Endothelial cell of umbilical vein (primary cell): ENCODE results near the gene CACHD1. TPM values are rescaled to one million over a fixed set of nuclear protein-coding genes. Genes with fewer than 3 reads are reported as not detected.

Experiments used
- BruUV-seq: library from RNA; stranded (reverse); fragments of 400-500 nt; replicated peaks from 2 replicates; lab custom pipeline; 2021; lab: Mats Ljungman, UMichigan
- CTCF ChIA-PET: fragments of 300-600, 350-600 bp; sonication (Branson Sonifier 250); formaldehyde crosslinking; loops from one replicate; lab custom pipeline; 2021; ENCODE audit warnings: antibody characterized with exemption, inconsistent platforms; lab: Charles Lee
- POLR2A ChIA-PET: fragments of 300-600, 350-600 bp; sonication (Branson Sonifier 250); formaldehyde crosslinking; loops from one replicate; lab custom pipeline; 2021; ENCODE audit warnings: antibody characterized with exemption, inconsistent platforms; lab: Charles Lee
- DNase-seq: peaks from one replicate; pipeline ENCODE4 v3.0.0-alpha.2; 2011; ENCODE audit warnings: low read depth, low spot score
- FAIRE-seq: peaks from 2 replicates; lab custom pipeline; 2011; peaks lifted over from hg19 to GRCh38; lab: Jason Lieb, UNC
- H2AFZ ChIP-seq: 2 replicates; pipeline ENCODE4 v1.6.0; 2012; ENCODE audit warnings: low read depth, low read length, control low read depth, inconsistent platforms
- H3K27ac ChIP-seq: 2 replicates; pipeline ENCODE4 v1.5.1; 2011; ENCODE audit warnings: low read depth, mild to moderate bottlenecking, control low read depth, low read length, moderate library complexity; ENCODE audit not compliant: insufficient read depth
- H3K27me3 ChIP-seq, 2 experiments: 2 replicates each; pipeline versions ENCODE4 v1.6.0 to v1.6.1; 2011; ENCODE audit warnings: low read length in 2 of 2, mixed read lengths in 1 of 2; ENCODE audit not compliant: control insufficient read depth in 2 of 2, insufficient read depth in 2 of 2
- H3K36me3 ChIP-seq, 2 experiments: 2 replicates in 1 of 2; 3 replicates in 1 of 2; pipeline ENCODE4 v1.5.1; 2011; ENCODE audit warnings: low read length in 2 of 2, mild to moderate bottlenecking in 1 of 2, moderate library complexity in 1 of 2; ENCODE audit not compliant: control insufficient read depth in 2 of 2, insufficient read depth in 2 of 2; ENCODE audit errors: extremely low read depth in 1 of 2
- H3K4me1 ChIP-seq: 3 replicates; pipeline ENCODE4 v1.5.1; 2011; ENCODE audit warnings: mild to moderate bottlenecking, low read length; ENCODE audit not compliant: control insufficient read depth, insufficient read depth; ENCODE audit errors: extremely low read depth
- H3K4me2 ChIP-seq: 2 replicates; pipeline ENCODE4 v1.6.1; 2011; ENCODE audit warnings: low read length, control low read depth, mixed read lengths; ENCODE audit not compliant: insufficient read depth
- H3K4me3 ChIP-seq, 3 experiments: fragments of 200-600 bp in 1 of 3; sonication (generic), shearing (Covaris generic) in 1 of 3; replicated peaks in 1 of 3; 2 replicates each; pipeline ENCODE4 v1.5.1; 2011 to 2016; ENCODE audit warnings: control low read depth in 3 of 3, low read length in 3 of 3, mild to moderate bottlenecking in 2 of 3, inconsistent platforms in 1 of 3, low read depth in 1 of 3, moderate library complexity in 1 of 3; ENCODE audit not compliant: insufficient read depth in 1 of 3
- H3K79me2 ChIP-seq: 2 replicates; pipeline ENCODE4 v1.6.0; 2012; ENCODE audit warnings: low read length, inconsistent platforms; ENCODE audit not compliant: control insufficient read depth, insufficient read depth
- H3K9ac ChIP-seq: replicated peaks from 2 replicates; pipeline ENCODE3; 2011; ENCODE audit warnings: low read length, control low read depth; ENCODE audit not compliant: insufficient read depth; ENCODE audit errors: extremely low read depth
- H3K9me1 ChIP-seq: replicated peaks from 3 replicates; pipeline ENCODE4 v1.6.0; 2011; ENCODE audit warnings: mild to moderate bottlenecking, low read length; ENCODE audit not compliant: control insufficient read depth, insufficient read depth; ENCODE audit errors: extremely low read depth
- H3K9me3 ChIP-seq: replicated peaks from 2 replicates; pipeline ENCODE4 v1.5.1; 2012; ENCODE audit warnings: low read length, inconsistent platforms; ENCODE audit not compliant: control insufficient read depth, insufficient read depth
- H4K20me1 ChIP-seq: replicated peaks from 2 replicates; pipeline ENCODE3; 2011; ENCODE audit warnings: mild to moderate bottlenecking, low read length; ENCODE audit not compliant: control insufficient read depth, insufficient read depth; ENCODE audit errors: extremely low read depth
- EZH2 ChIP-seq: IDR thresholded peaks from 2 replicates; pipeline ENCODE4 v1.6.1; 2012; ENCODE audit warnings: borderline replicate concordance, low read depth, mild to moderate bottlenecking, moderate library complexity, low read length, inconsistent platforms; ENCODE audit not compliant: severe bottlenecking
- FOS ChIP-seq: IDR thresholded peaks from 2 replicates; pipeline ENCODE4 v1.6.1; 2011; ENCODE audit warnings: mild to moderate bottlenecking, low read length, moderate library complexity, borderline replicate concordance; ENCODE audit not compliant: insufficient read depth
- GATA2 ChIP-seq: IDR thresholded peaks from 2 replicates; pipeline ENCODE4 v1.7.0; 2011; ENCODE audit warnings: low read depth, mild to moderate bottlenecking, moderate library complexity, mixed read lengths, low read length; ENCODE audit not compliant: insufficient read length, insufficient read depth
- JUN ChIP-seq: IDR thresholded peaks from 2 replicates; pipeline ENCODE4 v1.6.1; 2011; ENCODE audit warnings: borderline replicate concordance, low read depth; ENCODE audit not compliant: insufficient read length, insufficient read depth
- MYC ChIP-seq: IDR thresholded peaks from one replicate; pipeline ENCODE4 v1.6.1; 2011; ENCODE audit warnings: mild to moderate bottlenecking, low read depth, low read length
- POLR2A ChIP-seq: IDR thresholded peaks from 2 replicates; pipeline ENCODE4 v1.6.1; 2012; ENCODE audit warnings: low read depth, mild to moderate bottlenecking, control low read depth, low read length
- POLR2AphosphoS5 ChIP-seq: IDR thresholded peaks from 2 replicates; pipeline ENCODE4 v1.6.1; 2012; ENCODE audit warnings: low read depth, mild to moderate bottlenecking, control low read depth, low read length, moderate library complexity; ENCODE audit not compliant: insufficient read depth
- dilution Hi-C: fragments of 300-500 bp; cut with MboI; formaldehyde crosslinking; loops from one replicate; pipeline ENCODE4 v1.15.0; 2019; ENCODE audit warnings: low sequenced_read_pairs; ENCODE audit not compliant: extremely low pct_ligation_motif_present
- intact Hi-C: fragments of 100-400 bp; cut with micrococcal nuclease; formaldehyde crosslinking; loops from one replicate; pipeline ENCODE4 v1.10.0; 2022
- polyA plus RNA-seq, 4 experiments: library from polyadenylated mRNA; depleted of rRNA in 3 of 4; stranded (reverse) in 3 of 4; unstranded in 1 of 4; fragments of >200 nt; gene quantifications; 2 replicates each; pipeline versions ENCODE4 v1.2.1 to v1.2.3, GENCODE V29; 2011 to 2012; ENCODE audit warnings: missing spikeins in 1 of 4
- total RNA-seq: library from RNA; stranded (reverse); gene quantifications from 2 replicates; pipeline ENCODE4 v1.2.3, GENCODE V29; 2021
- TF ChIP-seq, protein P1 (sequence below), 2 donors: IDR thresholded peaks; 1 replicate in 1 of 2; 2 replicates in 1 of 2; pipeline ENCODE4 v1.5.1; 2011; ENCODE audit warnings: low read length in 2 of 2, mild to moderate bottlenecking in 2 of 2, moderate library complexity in 2 of 2, control low read depth in 1 of 2, inconsistent platforms in 1 of 2, low read depth in 1 of 2; ENCODE audit not compliant: insufficient read depth in 1 of 2; ENCODE audit errors: extremely low read depth in 1 of 2
- TF ChIP-seq, protein P2 (sequence below): IDR thresholded peaks from 2 replicates; pipeline ENCODE4 v1.6.1; 2011; ENCODE audit not compliant: insufficient read depth, insufficient read length

The CACHD1 gene
- total and polyA plus RNA-seq, 2 donors (not counting 3 experiments of a cell fraction or from before 2014, with no cell fraction given): 3.6 to 9.3 TPM

DNA sequence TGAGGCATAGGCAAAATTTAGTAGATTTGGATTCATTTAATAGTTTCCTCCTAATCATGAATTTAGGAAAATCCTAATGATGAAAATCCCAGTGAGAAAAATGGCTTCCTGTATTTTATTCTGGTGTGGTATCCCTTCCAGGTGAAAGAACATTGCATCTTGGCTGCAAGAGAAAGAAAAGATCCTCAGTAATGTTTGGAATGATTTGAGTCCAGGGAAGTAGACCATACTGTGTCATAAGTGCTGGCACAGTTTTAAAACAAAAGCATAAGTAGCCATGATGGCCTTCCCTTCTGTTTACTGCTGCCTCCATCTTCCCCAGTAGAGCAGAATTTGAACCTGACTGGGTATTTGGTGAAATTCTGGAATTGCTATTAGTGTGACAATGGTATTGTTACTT is 52.8 kb downstream of the CACHD1 start:
- DNase-seq (no peak), FAIRE-seq (no peak)
- Histone ChIP-seq H4K20me1 (no peaks in the 10 kb centered on the region), H3K9me3 (no peaks in the 10 kb centered on the region), H3K9ac (no peak overlapping the region), H3K4me3 (no peak overlapping the region), H2AFZ (no peak overlapping the region), H3K27me3 (no peaks in the 10 kb centered on the region), H3K4me1 (peaks cover under 1% of the 10 kb centered on the region), H3K4me2 (no peak overlapping the region), H3K9me1 (no peaks in the 10 kb centered on the region), H3K79me2 (no peaks in the 10 kb centered on the region), H3K27ac (no peak overlapping the region), H3K36me3 (no peaks in the 10 kb centered on the region)
- POLR2A ChIA-PET: no interaction called here
- dilution Hi-C loops (no loop called here), intact Hi-C loops (no loop called here)
- TF ChIP-seq, protein P1, sequence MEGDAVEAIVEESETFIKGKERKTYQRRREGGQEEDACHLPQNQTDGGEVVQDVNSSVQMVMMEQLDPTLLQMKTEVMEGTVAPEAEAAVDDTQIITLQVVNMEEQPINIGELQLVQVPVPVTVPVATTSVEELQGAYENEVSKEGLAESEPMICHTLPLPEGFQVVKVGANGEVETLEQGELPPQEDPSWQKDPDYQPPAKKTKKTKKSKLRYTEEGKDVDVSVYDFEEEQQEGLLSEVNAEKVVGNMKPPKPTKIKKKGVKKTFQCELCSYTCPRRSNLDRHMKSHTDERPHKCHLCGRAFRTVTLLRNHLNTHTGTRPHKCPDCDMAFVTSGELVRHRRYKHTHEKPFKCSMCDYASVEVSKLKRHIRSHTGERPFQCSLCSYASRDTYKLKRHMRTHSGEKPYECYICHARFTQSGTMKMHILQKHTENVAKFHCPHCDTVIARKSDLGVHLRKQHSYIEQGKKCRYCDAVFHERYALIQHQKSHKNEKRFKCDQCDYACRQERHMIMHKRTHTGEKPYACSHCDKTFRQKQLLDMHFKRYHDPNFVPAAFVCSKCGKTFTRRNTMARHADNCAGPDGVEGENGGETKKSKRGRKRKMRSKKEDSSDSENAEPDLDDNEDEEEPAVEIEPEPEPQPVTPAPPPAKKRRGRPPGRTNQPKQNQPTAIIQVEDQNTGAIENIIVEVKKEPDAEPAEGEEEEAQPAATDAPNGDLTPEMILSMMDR (IDR thresholded peaks at IDR 0.05; ENCODE audit: extremely low read depth in 1 of 2, insufficient read depth in 1 of 2, low read depth in 1 of 2, low read length in 2 of 2): no peak
- TF ChIP-seq POLR2AphosphoS5 (no peak), POLR2A (no peak), FOS (no peak), JUN (no peak), MYC (no peak), GATA2 (no peak), EZH2 (no peak)
- TF ChIP-seq, protein P2, sequence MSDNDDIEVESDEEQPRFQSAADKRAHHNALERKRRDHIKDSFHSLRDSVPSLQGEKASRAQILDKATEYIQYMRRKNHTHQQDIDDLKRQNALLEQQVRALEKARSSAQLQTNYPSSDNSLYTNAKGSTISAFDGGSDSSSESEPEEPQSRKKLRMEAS: no peak
- CTCF ChIA-PET: no interaction called here
- BruUV-seq: no TSS peak
